COR-L47 (cell line): Measurements from ENCODE around the gene HOXB6.

Source experiments
- DNase-seq: peaks from one replicate; lab custom pipeline; 2025; lab: John Stamatoyannopoulos, UW

The HOXB6 gene

GRCh38 chr17:48621410-48622392 is 16.9 kb upstream of the HOXB6 start:
- no peak for DNase-seq

- DNase-seq = no peak
Observed at GRCh38 chr17:48620461-48621139, 15.8 kb upstream of the HOXB6 start.

GRCh38 chr17:48619826-48620449 is 15.2 kb upstream of the HOXB6 start:
- DNase-seq = no peak

GRCh38 chr17:48618256-48618896 is 13.6 kb upstream of the HOXB6 start:
- peak; percentile 76 for DNase-seq

GRCh38 chr17:48617471-48618255 is 12.9 kb upstream of the HOXB6 start:
- DNase-seq = no peak

- DNase-seq = no peak
Observed at GRCh38 chr17:48616717-48617470, 12.1 kb upstream of the HOXB6 start.

GRCh38 chr17:48615963-48616716 is 11.4 kb upstream of the HOXB6 start:
- DNase-seq = no peak

- DNase-seq = no peak
Observed at GRCh38 chr17:48615047-48615962, 10.5 kb upstream of the HOXB6 start, which contains the start of gene HOXB8. HOXB8 (minus strand) TSS chr17:48615292; CDS start chr17:48614704, 588 bp downstream.

GRCh38 chr17:48613862-48614694 is 9.3 kb upstream of the HOXB6 start:
- DNase-seq = no peak

- DNase-seq = peak; percentile 27
Observed at GRCh38 chr17:48612854-48613691, 8.3 kb upstream of the HOXB6 start.

GRCh38 chr17:48612456-48612853 is 7.7 kb upstream of the HOXB6 start:
- peak; percentile 42 for DNase-seq

GRCh38 chr17:48611681-48612455 is 7.1 kb upstream of the HOXB6 start:
- DNase-seq = peak; percentile 71

GRCh38 chr17:48611213-48611612 is 6.4 kb upstream of the HOXB6 start:
- no peak for DNase-seq

GRCh38 chr17:48610282-48611211 is 5.8 kb upstream of the HOXB6 start, which contains the start of gene HOXB7:
HOXB7 (minus strand) TSS chr17:48611017; CDS start chr17:48610918, 99 bp downstream.
- peak; percentile 63 for DNase-seq
